Measurements from ENCODE around the gene TBC1D22A.

Gene TBC1D22A

GRCh38 chr22:46747646-46748045 lies 14.8 kb upstream of the TBC1D22A start:
- no peak for TF ChIP-seq CTCF (IDR thresholded peaks at IDR 0.05; ENCODE audit: control extremely low read depth, extremely low read depth, low read depth, missing control alignments)
- POLR2A ChIA-PET, result no interaction called here
- CTCF ChIA-PET, result interaction anchor here (1.0 to 4.1 kb wide), 2 partner anchors 11 to 56 kb away, joined by 3 to 28 read pairs; no protein-coding TSS in a partner anchor
- DNase-seq (ENCODE audit: extremely low spot score), result no peak

GRCh38 chr22:46748206-46748907 lies 14.1 kb upstream of the TBC1D22A start:
- CTCF ChIA-PET, result interaction anchor here (1.1 to 4.1 kb wide), 3 partner anchors 8 to 15 kb away, joined by 3 to 28 read pairs (median 4); no protein-coding TSS in a partner anchor
- POLR2A ChIA-PET, result no interaction called here
- no peak for DNase-seq (ENCODE audit: extremely low spot score)
- no peak for TF ChIP-seq CTCF (IDR thresholded peaks at IDR 0.05; ENCODE audit: control extremely low read depth, extremely low read depth, low read depth, missing control alignments)

- ChIA-PET CTCF (interaction anchor here (1.1 to 4.1 kb wide), 5 partner anchors 8 to 54 kb away, joined by 3 to 28 read pairs (median 4); no protein-coding TSS in a partner anchor), POLR2A (interaction anchor here (2.2 kb wide), 1 partner anchor 13 kb away, joined by 10 read pairs; the partner anchor contains the start of gene TBC1D22A)
- DNase-seq (ENCODE audit: extremely low spot score), result no peak
- no peak for TF ChIP-seq CTCF (IDR thresholded peaks at IDR 0.05; ENCODE audit: control extremely low read depth, extremely low read depth, low read depth, missing control alignments)
Observed at GRCh38 chr22:46748908-46749675, 13.4 kb upstream of the TBC1D22A start.

- DNase-seq (ENCODE audit: extremely low spot score), result no peak
- TF ChIP-seq CTCF (IDR thresholded peaks at IDR 0.05; ENCODE audit: control extremely low read depth, extremely low read depth, low read depth, missing control alignments), result no peak
- CTCF ChIA-PET, result interaction anchor here (1.1 to 4.1 kb wide), 6 partner anchors 9 to 186 kb away, joined by 3 to 28 read pairs (median 4); no protein-coding TSS in a partner anchor
- POLR2A ChIA-PET, result interaction anchor here (2.2 kb wide), 1 partner anchor 12 kb away, joined by 10 read pairs; the partner anchor contains the start of gene TBC1D22A
Observed at GRCh38 chr22:46749682-46750529, 12.5 kb upstream of the TBC1D22A start.

GRCh38 chr22:46750530-46750800 lies 12.0 kb upstream of the TBC1D22A start:
- ChIA-PET CTCF (interaction anchor here (1.3 to 4.1 kb wide), 4 partner anchors 8 to 187 kb away, joined by 3 to 28 read pairs (median 6); no protein-coding TSS in a partner anchor), POLR2A (interaction anchor here (2.2 kb wide), 1 partner anchor 12 kb away, joined by 10 read pairs; the partner anchor contains the start of gene TBC1D22A)
- TF ChIP-seq CTCF (IDR thresholded peaks at IDR 0.05; ENCODE audit: control extremely low read depth, extremely low read depth, low read depth, missing control alignments), result no peak

More at GRCh38 chr22:46750530-46750800, 12.0 kb upstream of the TBC1D22A start:
- DNase-seq (ENCODE audit: extremely low spot score), result no peak
